Myocyte (in vitro differentiated cells): ENCODE measurements around the gene ZFAND3. TPM values are rescaled to one million over a fixed set of nuclear protein-coding genes. Genes with fewer than 3 reads are reported as not detected.

Experiments
- DNase-seq: peaks from one replicate; pipeline ENCODE4 v3.0.0-alpha.2; 2012; ENCODE audit warnings: low read depth
- total RNA-seq: library from RNA; depleted of rRNA; stranded (reverse); fragments of >200 nt; gene quantifications from 2 replicates; pipeline ENCODE4 v1.2.3, GENCODE V29; 2014

Gene ZFAND3
- total RNA-seq, 1 donor from 2014 or later, result 26.9 TPM

- no peak for DNase-seq
Measured at GRCh38 chr6:38164671-38165108, 345.2 kb downstream of the ZFAND3 start.

- no peak for DNase-seq
Measured at GRCh38 chr6:38166411-38167240, 347.1 kb downstream of the ZFAND3 start.

GRCh38 chr6:38167598-38167997 is 348.1 kb downstream of the ZFAND3 start:
- no peak for DNase-seq

GRCh38 chr6:38168126-38168525 is 348.6 kb downstream of the ZFAND3 start:
- no peak for DNase-seq

- no peak for DNase-seq
Measured at GRCh38 chr6:38168699-38169098, 349.2 kb downstream of the ZFAND3 start.

- no peak for DNase-seq
Measured at GRCh38 chr6:38169221-38169976, 349.9 kb downstream of the ZFAND3 start.

- no peak for DNase-seq
Measured at GRCh38 chr6:38169977-38170526, 350.5 kb downstream of the ZFAND3 start.

GRCh38 chr6:38170666-38171355 is 351.3 kb downstream of the ZFAND3 start:
- DNase-seq, result no peak

GRCh38 chr6:38171997-38172738 is 352.6 kb downstream of the ZFAND3 start:
- no peak for DNase-seq

GRCh38 chr6:38172739-38173410 is 353.3 kb downstream of the ZFAND3 start:
- no peak for DNase-seq

GRCh38 chr6:38173909-38174308 is 354.4 kb downstream of the ZFAND3 start:
- no peak for DNase-seq

GRCh38 chr6:38174315-38174714 is 354.8 kb downstream of the ZFAND3 start:
- no peak for DNase-seq

- DNase-seq, result no peak
Measured at GRCh38 chr6:38174806-38175495, 355.4 kb downstream of the ZFAND3 start.

- DNase-seq, result no peak
Measured at GRCh38 chr6:38175786-38176185, 356.3 kb downstream of the ZFAND3 start.

GRCh38 chr6:38176797-38177751 is 357.5 kb downstream of the ZFAND3 start:
- no peak for DNase-seq

GRCh38 chr6:38177882-38178583 is 358.5 kb downstream of the ZFAND3 start:
- DNase-seq, result no peak

GRCh38 chr6:38178584-38178886 is 359.0 kb downstream of the ZFAND3 start:
- no peak for DNase-seq

- DNase-seq, result no peak
Measured at GRCh38 chr6:38179300-38179699, 359.8 kb downstream of the ZFAND3 start.
